G401 (cell line): ENCODE data around the gene DYNLT2B. TPM values are rescaled to one million over a fixed set of nuclear protein-coding genes. Genes with fewer than 3 reads are reported as not detected.
"Not testable (repeated sequence)": the region's sequence is repeated elsewhere in the genome, so short reads cannot be mapped to it uniquely, and the experiment has no call there.

Source experiments
- DNase-seq: peaks from one replicate; pipeline ENCODE4 v3.0.0-alpha.2; 2015; ENCODE audit warnings: low spot score
- in situ Hi-C: cut with HindIII; loops from 2 replicates; pipeline ENCODE4 v1.10.0; 2016; ENCODE audit warnings: low sequenced_read_pairs, mixed read lengths
- total RNA-seq: library from RNA; depleted of rRNA; stranded (reverse); fragments of >200 nt; shearing (Covaris generic); gene quantifications from 2 replicates; pipeline ENCODE4 v1.2.3, GENCODE V29; 2014

The DYNLT2B gene
- total RNA-seq, 1 experiment from 2014 or later: 6.6 TPM

GRCh38 chr3:196281962-196282361, 36.1 kb downstream of the DYNLT2B start:
- DNase-seq: no peak
- in situ Hi-C loops: no loop called here

DNA sequence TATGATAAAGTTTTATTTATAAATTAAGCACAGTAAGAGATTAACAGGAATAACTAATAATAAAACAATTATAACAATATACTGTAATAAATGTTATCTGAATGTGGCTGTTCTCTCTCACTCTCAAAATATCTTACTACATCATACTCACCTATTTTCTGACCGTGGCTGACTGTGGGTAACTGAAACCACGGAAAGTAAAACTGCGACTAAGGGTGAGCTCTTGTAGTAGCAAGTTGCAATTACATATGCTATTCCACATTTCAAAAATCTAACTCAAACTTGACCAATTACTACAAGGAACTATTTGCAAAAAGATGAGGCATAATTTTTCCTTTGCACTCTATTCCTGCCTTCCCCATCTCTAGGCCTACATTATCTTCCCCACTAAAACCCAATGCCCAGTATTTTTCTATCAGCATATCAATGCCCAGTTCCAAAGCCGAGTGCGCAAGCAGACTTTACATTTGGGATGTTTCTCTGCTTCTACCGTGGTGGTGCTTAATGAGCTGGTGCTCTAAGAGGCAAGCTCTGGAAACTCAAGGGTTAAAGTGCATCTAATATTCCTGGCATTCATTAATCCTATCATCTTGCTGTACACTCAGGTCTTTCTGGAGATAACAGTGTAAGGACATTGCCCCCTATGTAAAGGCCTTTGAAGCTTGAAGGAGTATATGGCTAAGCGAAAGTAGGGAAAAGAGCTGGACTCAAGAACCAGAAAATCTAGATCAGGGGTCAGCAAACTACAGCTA, 37.2 kb downstream of the DYNLT2B start:
- in situ Hi-C loops: no loop called here

DNA sequence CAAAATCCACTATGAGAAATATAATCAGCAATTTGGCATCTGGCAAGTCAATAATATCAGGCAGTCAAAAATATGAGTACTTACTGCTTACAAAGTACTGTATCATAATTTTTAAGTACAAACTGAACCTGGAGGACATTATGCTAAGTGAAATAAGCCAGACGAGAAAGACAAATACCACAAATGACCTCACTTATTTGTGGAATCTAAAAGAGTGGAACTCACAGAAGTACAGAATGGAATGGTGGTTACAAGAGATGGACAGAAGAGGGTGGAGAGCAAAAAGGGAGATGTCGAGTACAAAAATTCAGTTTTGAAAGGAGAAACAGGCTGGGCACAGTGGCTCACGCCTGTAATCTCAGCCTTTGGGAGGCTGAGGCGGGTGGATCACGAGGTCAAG, 42.9 kb downstream of the DYNLT2B start:
- no peak for DNase-seq
- in situ Hi-C loops: no loop called here

More for the DNA sequence above, 37.2 kb downstream of the DYNLT2B start:
- DNase-seq: no peak

DNA sequence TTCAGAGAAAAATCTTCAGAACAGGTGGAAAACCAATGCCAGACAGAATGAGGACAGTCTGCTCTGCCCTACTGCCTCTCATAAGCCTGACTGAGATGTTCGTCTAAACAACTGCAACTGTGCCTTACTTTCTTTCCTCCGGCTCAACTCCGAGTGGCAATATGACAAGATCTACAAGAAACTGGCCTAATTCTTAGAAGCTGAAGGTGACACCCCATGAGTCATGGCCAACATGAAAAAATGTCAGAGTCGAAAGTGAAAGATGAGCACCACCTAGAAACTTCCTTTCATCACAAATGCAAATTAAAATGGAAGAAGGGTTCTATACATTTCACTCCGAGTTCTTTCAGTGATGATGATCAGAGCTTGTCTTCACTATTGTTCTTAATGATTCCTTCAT, 43.5 kb downstream of the DYNLT2B start:
- in situ Hi-C loops: no loop called here
- DNase-seq: no peak

DNA sequence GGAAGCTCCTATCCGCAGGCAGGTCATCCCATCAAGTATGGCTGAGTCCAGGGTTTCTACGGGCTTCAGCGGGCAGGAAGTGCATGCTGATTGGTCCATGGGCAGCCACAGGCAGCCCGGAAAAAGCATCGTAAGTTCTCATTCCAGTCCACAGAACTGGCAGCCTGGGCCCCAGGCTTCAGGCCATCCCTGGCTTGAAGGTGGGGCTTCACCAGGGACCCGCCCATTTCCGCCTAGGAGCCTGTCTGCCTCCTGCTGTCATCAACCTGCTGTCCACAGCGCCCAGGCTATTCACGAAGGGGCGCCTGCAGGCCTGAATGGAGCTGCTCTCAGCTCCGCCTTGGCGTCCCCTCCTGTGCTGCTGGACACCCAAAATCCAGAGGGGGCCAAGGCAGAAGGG, 44.4 kb downstream of the DYNLT2B start:
- in situ Hi-C loops: no loop called here
- DNase-seq: no peak

DNA sequence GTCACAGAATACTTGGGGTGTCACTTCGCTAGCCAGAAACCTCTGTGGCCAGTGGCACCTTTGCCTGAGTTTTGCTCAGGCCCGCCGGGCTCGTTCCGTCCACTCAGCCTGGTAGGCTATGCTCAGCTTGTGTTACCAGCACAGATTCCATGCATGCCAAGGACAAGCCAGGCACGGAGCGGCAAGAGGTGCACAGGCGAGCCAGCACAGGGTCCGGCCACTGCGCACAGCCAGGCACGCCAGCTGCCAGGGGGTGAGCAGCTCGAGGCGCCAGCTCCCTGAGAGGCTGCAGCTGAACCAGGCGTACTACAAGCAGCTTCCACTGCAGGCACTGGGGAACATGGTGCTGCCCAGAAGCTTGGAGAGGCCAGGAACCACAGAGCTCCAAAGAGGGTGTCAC, 45.2 kb downstream of the DYNLT2B start:
- in situ Hi-C loops: no loop called here
- no peak for DNase-seq

GRCh38 chr3:196270499-196270898, 47.5 kb downstream of the DYNLT2B start:
- in situ Hi-C loops: no loop called here

DNA sequence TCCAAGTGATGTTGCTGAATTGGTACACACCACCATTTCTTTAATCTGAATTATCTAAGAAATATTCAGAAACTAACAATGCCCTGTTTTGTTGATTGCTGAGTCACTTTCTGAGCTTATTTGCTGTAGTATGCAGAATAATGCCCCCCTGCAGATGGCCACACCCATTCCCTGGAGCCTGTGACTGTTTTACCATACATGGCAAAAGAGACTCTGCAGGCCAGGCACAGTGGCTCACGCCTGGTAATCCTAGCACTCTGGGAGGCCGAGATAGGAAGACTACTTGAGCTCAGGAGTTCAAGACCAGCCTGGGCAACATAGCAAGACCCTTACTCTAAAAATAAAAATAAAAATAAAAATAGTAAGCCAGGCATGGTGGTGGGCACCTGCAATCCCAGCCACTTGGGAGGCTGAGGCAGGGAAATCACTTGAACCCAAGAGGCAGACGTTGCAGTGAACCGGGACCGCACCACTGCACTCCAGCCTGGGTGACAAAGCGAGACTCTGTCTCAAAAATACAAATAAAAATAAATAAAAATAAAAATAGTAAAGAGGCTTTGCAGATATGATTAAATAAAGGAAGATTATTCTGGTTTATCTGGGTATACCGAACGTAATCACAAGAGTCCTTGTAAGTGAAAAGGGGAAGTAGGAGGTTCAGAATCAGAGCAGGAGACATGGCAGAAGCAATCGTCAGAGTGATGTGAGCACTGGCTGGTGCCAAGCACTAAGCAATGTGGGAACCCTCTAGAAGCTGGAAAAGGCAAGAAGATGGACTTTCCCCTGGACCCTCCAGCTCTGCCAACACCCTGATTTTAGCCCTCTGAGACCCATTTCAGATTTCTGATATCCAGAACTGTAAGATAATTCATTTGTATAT, 49.5 kb downstream of the DYNLT2B start:
- in situ Hi-C loops: no loop called here
- DNase-seq: no peak

More at GRCh38 chr3:196270499-196270898, 47.5 kb downstream of the DYNLT2B start:
- DNase-seq: no peak

DNA sequence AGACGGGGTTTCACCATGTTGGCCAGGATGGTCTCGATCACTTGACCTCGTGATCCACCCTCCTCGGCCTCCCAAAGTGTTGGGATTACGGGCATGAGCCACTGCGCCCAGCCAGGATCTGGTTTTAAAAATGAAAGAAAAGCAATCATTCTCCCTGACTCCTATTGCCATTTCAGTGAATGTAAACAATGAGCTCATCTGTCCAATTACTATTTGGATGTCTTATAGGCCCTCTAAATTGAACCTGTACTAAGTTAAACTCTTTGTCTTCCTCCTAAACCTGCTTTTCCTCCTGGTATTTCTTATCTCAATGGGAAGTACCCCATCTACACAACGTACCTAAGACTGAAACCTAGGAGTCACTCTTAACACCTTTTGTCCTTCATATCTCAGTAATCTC, 54.2 kb downstream of the DYNLT2B start:
- no peak for DNase-seq
- in situ Hi-C loops: no loop called here

DNA sequence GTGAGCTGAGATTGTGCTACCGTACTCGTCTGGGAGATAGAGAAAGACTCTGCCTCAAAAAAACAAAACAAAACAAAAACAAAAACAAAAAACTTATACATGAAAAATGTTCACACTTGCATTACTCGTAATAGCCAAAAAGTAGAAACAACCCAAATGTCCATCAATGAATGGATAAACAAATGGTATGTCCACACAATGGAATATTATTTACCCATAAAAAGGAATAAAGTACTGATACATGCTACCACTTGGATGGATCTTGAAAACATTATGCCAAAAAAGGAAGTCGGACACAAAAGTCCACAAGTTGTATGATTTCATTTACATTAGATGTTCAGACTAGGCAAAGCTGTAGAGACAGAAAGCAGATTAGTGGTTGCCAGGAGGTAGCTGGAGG, 57.3 kb downstream of the DYNLT2B start:
- DNase-seq: no peak

DNA sequence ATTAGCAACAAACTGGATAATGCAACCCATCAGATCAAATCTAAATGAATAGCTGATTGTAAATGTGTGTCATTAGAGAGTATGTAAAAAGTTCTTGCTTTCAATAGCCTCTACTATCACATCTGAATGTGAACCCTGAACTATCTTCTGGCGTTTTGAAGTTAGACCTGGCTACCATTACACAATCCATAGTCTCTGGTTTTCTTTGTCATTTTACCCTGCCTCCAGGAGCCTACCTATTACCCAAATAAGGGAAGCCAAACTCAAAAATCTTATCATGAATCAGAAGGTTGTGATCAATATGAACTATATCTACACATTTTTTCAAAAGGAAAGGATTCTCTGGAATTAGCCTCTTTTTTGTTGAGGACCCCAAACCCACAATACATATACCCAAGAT, 62.3 kb downstream of the DYNLT2B start:
- in situ Hi-C loops: no loop called here
- DNase-seq: no peak

More for the DNA sequence above, 57.3 kb downstream of the DYNLT2B start:
- in situ Hi-C loops: no loop called here

DNA sequence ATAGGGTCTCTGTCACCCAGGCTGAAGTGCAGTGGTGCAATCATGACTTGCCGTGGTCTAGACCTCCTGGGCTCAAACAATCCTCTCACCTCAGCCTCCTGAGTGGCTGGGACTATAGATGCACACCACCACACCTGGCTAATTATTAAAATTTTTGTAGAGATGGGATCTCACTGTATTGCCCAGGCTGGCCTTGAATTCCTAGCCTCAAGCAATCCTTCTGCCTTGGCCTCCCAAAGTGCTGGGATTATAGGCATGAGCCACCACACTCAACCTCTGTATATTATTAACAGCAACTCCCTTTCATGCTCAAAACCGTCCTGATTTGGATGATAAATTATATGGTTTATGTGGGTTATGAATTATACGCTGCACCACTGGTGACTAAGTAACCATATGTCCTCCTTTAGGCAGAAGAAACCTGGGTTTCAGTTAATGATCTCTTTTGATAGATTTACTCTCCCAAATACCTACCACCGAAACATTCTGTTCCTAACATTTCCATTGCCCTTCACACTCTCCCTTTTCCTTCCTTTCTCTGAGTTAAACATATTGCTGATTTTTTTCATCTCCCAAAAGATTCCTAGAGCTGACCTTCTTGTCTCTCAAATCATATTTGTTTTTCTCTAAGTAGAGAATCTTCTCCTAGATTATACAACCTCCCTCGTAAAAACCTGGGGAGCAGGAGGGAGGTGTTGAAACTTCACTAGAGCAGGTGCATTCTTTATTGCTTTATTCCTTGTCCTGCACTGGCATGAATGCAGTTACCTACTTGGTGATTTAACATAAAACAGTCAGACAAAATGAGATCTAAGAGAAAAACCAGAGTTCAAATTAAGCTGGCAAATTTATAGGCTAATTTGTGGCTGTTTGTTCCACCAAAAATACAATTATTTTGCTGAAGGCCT, 63.4 kb downstream of the DYNLT2B start:
- in situ Hi-C loops: no loop called here
- DNase-seq: no peak

GRCh38 chr3:196251918-196252317, 66.1 kb downstream of the DYNLT2B start:
- in situ Hi-C loops: no loop called here
- no peak for DNase-seq

DNA sequence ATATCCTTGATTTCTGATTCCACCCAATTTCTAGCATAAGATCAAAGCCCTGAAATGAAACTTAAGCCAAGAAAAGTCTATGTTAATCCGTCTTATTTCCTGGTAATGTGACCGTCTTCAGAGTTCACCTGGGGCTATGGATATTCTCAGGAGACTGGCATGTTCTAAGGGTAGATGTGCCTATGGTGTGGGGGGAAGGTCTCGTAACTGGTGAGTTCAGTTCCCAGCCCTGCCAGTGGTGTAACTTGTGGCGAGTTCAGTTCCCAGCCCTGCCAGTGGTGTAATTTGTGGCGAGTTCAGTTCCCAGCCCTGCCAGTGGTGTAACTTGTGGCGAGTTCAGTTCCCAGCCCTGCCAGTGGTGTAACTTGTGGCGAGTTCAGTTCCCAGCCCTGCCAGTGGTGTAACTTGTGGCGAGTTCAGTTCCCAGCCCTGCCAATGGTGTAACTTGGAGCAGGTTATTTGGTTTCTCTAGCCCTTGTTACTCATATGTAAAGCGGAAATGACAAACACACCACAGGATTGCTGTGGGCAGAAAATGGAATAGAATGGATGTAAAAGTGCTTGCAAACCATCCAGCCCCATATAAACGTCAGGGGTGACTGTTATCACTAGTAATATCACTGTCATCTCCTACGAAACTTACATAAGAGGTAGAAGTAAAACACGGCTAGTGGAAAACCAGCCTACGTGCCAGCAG, 71.3 kb downstream of the DYNLT2B start:
- DNase-seq: no peak
- in situ Hi-C loops: no loop called here

DNA sequence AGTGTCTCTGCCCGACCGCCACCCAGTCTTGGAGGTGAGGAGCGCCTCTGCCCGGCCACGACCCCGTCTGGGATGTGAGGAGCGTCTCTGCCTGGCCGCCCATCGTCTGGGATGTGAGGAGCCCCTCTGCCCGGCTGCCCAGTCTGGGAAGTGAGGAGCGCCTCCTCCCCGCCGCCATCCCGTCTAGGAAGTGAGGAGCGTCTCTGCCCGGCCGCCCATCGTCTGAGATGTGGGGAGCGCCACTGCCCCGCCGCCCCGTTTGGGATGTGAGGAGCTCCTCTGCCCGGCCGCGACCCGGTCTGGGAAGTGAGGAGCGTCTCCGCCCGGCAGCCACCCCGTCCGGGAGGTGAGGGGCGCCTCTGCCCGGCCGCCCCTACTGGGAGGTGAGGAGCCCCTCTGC, 73.9 kb downstream of the DYNLT2B start:
- in situ Hi-C loops, DNase-seq: not testable (repeated sequence)

DNA sequence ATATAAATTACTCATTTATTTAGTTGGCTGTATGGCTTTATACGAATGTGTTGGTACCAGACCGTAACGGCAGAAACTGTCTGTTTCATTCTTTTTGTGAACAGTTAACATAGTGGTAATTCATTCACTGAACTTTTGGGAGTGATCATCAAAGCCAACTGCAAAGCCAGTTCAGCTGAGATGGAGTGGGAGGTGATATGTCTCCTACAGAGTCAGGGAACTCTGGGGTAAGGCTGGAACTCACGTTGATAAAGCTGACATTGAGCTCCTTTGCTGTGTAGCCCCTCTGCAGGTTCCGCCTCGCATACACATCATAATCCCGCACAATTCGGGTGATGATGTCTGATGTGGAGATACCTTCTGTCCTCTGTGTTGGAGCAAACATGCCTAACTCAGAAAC, 76.3 kb downstream of the DYNLT2B start:
- DNase-seq: no peak
- in situ Hi-C loops: no loop called here
